SK-N-SH (cell line): Measurements from ENCODE around the gene VWF. TPM values are rescaled to one million over a fixed set of nuclear protein-coding genes. Genes with fewer than 3 reads are reported as not detected.

Experiments used
- CTCF ChIA-PET: fragments of 300-600, 350-600 bp; formaldehyde crosslinking; extraction: SDS; loops from one replicate; lab custom pipeline; 2021; lab: Yijun Ruan, JAX
- POLR2A ChIA-PET: fragments of 350-600 bp; sonication (Branson Sonifier 250); formaldehyde crosslinking; extraction: SDS; loops from one replicate; lab custom pipeline; 2020; ENCODE audit warnings: antibody characterized with exemption, inconsistent platforms; lab: Yijun Ruan, JAX
- DNase-seq: peaks from one replicate; pipeline ENCODE4 v3.0.0; 2012
- H2AFZ ChIP-seq: fragments of 200-600 bp; sonication (generic); 2 replicates; pipeline ENCODE4 v1.8.1; 2016; ENCODE audit warnings: antibody characterized with exemption, mild to moderate bottlenecking, low read depth
- H3F3A ChIP-seq: fragments of 200-600 bp; sonication (generic); replicated peaks from 2 replicates; pipeline ENCODE3; 2016; ENCODE audit warnings: antibody characterized with exemption, mild to moderate bottlenecking; ENCODE audit not compliant: insufficient read depth
- H3K27ac ChIP-seq, 2 experiments: fragments of 200-500 bp in 1 of 2; fragments of 200-600 bp in 1 of 2; sonication (Bioruptor generic) in 1 of 2; sonication (generic), shearing (Covaris generic) in 1 of 2; 2 replicates each; pipeline versions ENCODE4 v1.5.1 to v1.6.1; 2014 to 2016; ENCODE audit warnings: low read depth in 2 of 2, inconsistent platforms in 1 of 2, low read length in 1 of 2, mild to moderate bottlenecking in 1 of 2, mixed read lengths in 1 of 2
- H3K27me3 ChIP-seq: fragments of 200-600 bp; sonication (generic), shearing (Covaris generic); 2 replicates; pipeline ENCODE4 v1.6.1; 2016; ENCODE audit warnings: mixed run types; ENCODE audit not compliant: insufficient read depth
- H3K36me3 ChIP-seq, 2 experiments: fragments of 200-500 bp in 1 of 2; fragments of 200-600 bp in 1 of 2; sonication (Bioruptor generic) in 1 of 2; sonication (generic) in 1 of 2; replicated peaks in 1 of 2; 2 replicates each; pipeline versions ENCODE3 to v1.5.1; 2014 to 2016; ENCODE audit warnings: low read length in 1 of 2, mild to moderate bottlenecking in 1 of 2; ENCODE audit not compliant: insufficient read depth in 2 of 2, control insufficient read depth in 1 of 2
- H3K4me1 ChIP-seq, 2 experiments: fragments of 200-500 bp in 1 of 2; fragments of 200-600 bp in 1 of 2; sonication (Bioruptor generic) in 1 of 2; sonication (generic), shearing (Covaris generic) in 1 of 2; 2 replicates each; pipeline versions ENCODE4 v1.5.1 to v1.6.1; 2014 to 2016; ENCODE audit warnings: low read depth in 1 of 2, low read length in 1 of 2, mixed run types in 1 of 2; ENCODE audit not compliant: insufficient read depth in 2 of 2, control insufficient read depth in 1 of 2
- H3K4me2 ChIP-seq: fragments of 200-600 bp; sonication (generic), shearing (Covaris generic); 2 replicates; pipeline ENCODE4 v1.6.1; 2017; ENCODE audit warnings: mixed run types
- H3K4me3 ChIP-seq, 2 experiments: fragments of 200-500 bp in 1 of 2; fragments of 200-600 bp in 1 of 2; sonication (Bioruptor generic) in 1 of 2; sonication (generic), shearing (Covaris generic) in 1 of 2; 2 replicates each; pipeline versions ENCODE4 v1.5.1 to v1.8.1; 2014 to 2016; ENCODE audit warnings: low read depth in 2 of 2, inconsistent platforms in 1 of 2, low read length in 1 of 2, mild to moderate bottlenecking in 1 of 2, mixed read lengths in 1 of 2, moderate library complexity in 1 of 2
- H3K79me2 ChIP-seq: fragments of 200-600 bp; sonication (generic); 2 replicates; pipeline ENCODE4 v1.8.1; 2017; ENCODE audit warnings: mild to moderate bottlenecking; ENCODE audit not compliant: insufficient read depth
- H3K9ac ChIP-seq: fragments of 200-600 bp; sonication (generic); 2 replicates; pipeline ENCODE4 v1.6.1; 2017; ENCODE audit warnings: mixed run types
- H3K9me2 ChIP-seq: fragments of 200-600 bp; sonication (generic); 2 replicates; pipeline ENCODE4 v1.6.1; 2017; ENCODE audit warnings: mixed run types
- H3K9me3 ChIP-seq: fragments of 200-600 bp; sonication (generic); 2 replicates; pipeline ENCODE4 v1.6.1; 2017; ENCODE audit warnings: mixed run types, mild to moderate bottlenecking, moderate library complexity
- H4K20me1 ChIP-seq: fragments of 200-600 bp; sonication (generic); 2 replicates; pipeline ENCODE4 v1.6.1; 2017; ENCODE audit warnings: mild to moderate bottlenecking, mixed run types; ENCODE audit not compliant: insufficient read depth
- ELF1 ChIP-seq: IDR thresholded peaks from 2 replicates; pipeline ENCODE4 v1.4.0; 2012
- EZH2phosphoT487 ChIP-seq: fragments of 200-600 bp; sonication (generic); IDR thresholded peaks from 2 replicates; pipeline ENCODE4 v1.6.1; 2017; ENCODE audit warnings: low read depth, mixed run types, mild to moderate bottlenecking, antibody characterized with exemption, moderate library complexity, borderline replicate concordance
- FOSL2 ChIP-seq: IDR thresholded peaks from 2 replicates; pipeline ENCODE4 v1.4.0; 2012; ENCODE audit warnings: low read depth, mild to moderate bottlenecking, moderate library complexity, borderline replicate concordance
- FOXJ3 ChIP-seq: sonication (generic); formaldehyde crosslinking; IDR thresholded peaks from 2 replicates; pipeline ENCODE4 v1.5.1; 2020; ENCODE audit warnings: mild to moderate bottlenecking, missing genetic modification reagents
- FOXM1 ChIP-seq: IDR thresholded peaks from 2 replicates; pipeline ENCODE4 v1.4.0; 2012; ENCODE audit warnings: low read depth, mild to moderate bottlenecking
- GABPA ChIP-seq: IDR thresholded peaks from 2 replicates; pipeline ENCODE4 v1.4.0; 2012; ENCODE audit warnings: low read depth, mild to moderate bottlenecking
- GATA2 ChIP-seq: sonication (generic); formaldehyde crosslinking; IDR thresholded peaks from 2 replicates; pipeline ENCODE4 v1.5.0; 2020; ENCODE audit warnings: mild to moderate bottlenecking, missing genetic modification reagents
- IRF3 ChIP-seq: fragments of 150-350 bp; IDR thresholded peaks from 2 replicates; pipeline ENCODE4 v1.6.1; 2016; ENCODE audit warnings: mild to moderate bottlenecking, low read depth, low read length
- JUND ChIP-seq: IDR thresholded peaks from 2 replicates; pipeline ENCODE4 v1.4.0; 2012
- MXI1 ChIP-seq: IDR thresholded peaks from 2 replicates; pipeline ENCODE4 v1.6.1; 2012; ENCODE audit warnings: mild to moderate bottlenecking, low read depth, low read length, improper control_type of control experiment
- NFIC ChIP-seq: IDR thresholded peaks from 2 replicates; pipeline ENCODE4 v1.4.0; 2012; ENCODE audit warnings: borderline replicate concordance
- PBX3 ChIP-seq: IDR thresholded peaks from 2 replicates; pipeline ENCODE4; 2012
- POLR2AphosphoS5 ChIP-seq: IDR thresholded peaks from 2 replicates; pipeline ENCODE4 v1.6.1; 2012; ENCODE audit warnings: low read depth, low read length
- RAD21 ChIP-seq: IDR thresholded peaks from 2 replicates; pipeline ENCODE4 v1.6.1; 2012; ENCODE audit warnings: mild to moderate bottlenecking, low read length
- RCOR1 ChIP-seq: fragments of 150-350 bp; IDR thresholded peaks from 2 replicates; pipeline ENCODE4 v1.6.1; 2017; ENCODE audit warnings: antibody characterized with exemption, low read length
- RXRA ChIP-seq: IDR thresholded peaks from 2 replicates; pipeline ENCODE4 v1.4.0; 2012; ENCODE audit warnings: low read depth, mild to moderate bottlenecking, borderline replicate concordance
- SIN3A ChIP-seq: IDR thresholded peaks from 2 replicates; pipeline ENCODE4 v1.6.1; 2012; ENCODE audit warnings: low read depth, mild to moderate bottlenecking, low read length, moderate library complexity, borderline replicate concordance
- SMC3 ChIP-seq: IDR thresholded peaks from 2 replicates; pipeline ENCODE4 v1.6.1; 2012; ENCODE audit warnings: low read depth, low read length, improper control_type of control experiment
- TAF1 ChIP-seq: IDR thresholded peaks from 2 replicates; pipeline ENCODE4 v1.6.1; 2012; ENCODE audit warnings: low read depth, mild to moderate bottlenecking, low read length, moderate library complexity, borderline replicate concordance
- TCF12 ChIP-seq: IDR thresholded peaks from 2 replicates; pipeline ENCODE4 v1.4.0; 2012
- USF2 ChIP-seq: fragments of 150-350 bp; IDR thresholded peaks from 2 replicates; pipeline ENCODE4 v1.6.1; 2017; ENCODE audit warnings: antibody characterized with exemption, low read length, low read depth, borderline replicate concordance
- YY1 ChIP-seq: IDR thresholded peaks from 2 replicates; pipeline ENCODE4 v1.4.0; 2012; ENCODE audit warnings: low read depth, mild to moderate bottlenecking
- ZBTB33 ChIP-seq: IDR thresholded peaks from 2 replicates; pipeline ENCODE4 v1.4.0; 2012; ENCODE audit warnings: low read depth, borderline replicate concordance
- WGBS: methylation state at CpG from one replicate; pipeline ENCODE4 v1.1.6; 2017; ENCODE audit warnings: low lambda C conversion rate; 5-methylcytosine and 5-hydroxymethylcytosine counted together
- polyA plus RNA-seq, 3 experiments: library from polyadenylated mRNA; depleted of rRNA; stranded (reverse); fragments of >200 nt; gene quantifications; 2 replicates each; pipeline ENCODE4 v1.2.3, GENCODE V29; 2012

VWF gene
- polyA plus RNA-seq, 1 of the 3 experiments (the other 2 are of a cell fraction): 0.12 TPM

GRCh38 chr12:5954661-5955060, 169.8 kb downstream of the VWF start:
- H3F3A ChIP-seq: no peaks in the 10 kb centered on the region
- 0% methylated on average over 3 of the region's 3 CpGs for WGBS
- H3K27ac ChIP-seq: no peak overlapping the region
- H3K4me3 ChIP-seq: no peak overlapping the region
- POLR2A ChIA-PET: no interaction called here
- TF ChIP-seq ZBTB33 (no peak), TCF12 (no peak), MXI1 (no peak), YY1 (no peak), JUND (no peak), RCOR1 (no peak), ELF1 (no peak), USF2 (no peak), TAF1 (no peak), SIN3A (no peak), POLR2AphosphoS5 (no peak), RAD21 (no peak), NFIC (no peak), FOSL2 (no peak)
- H3K9ac ChIP-seq: no peak overlapping the region
- H4K20me1 ChIP-seq: no peaks in the 10 kb centered on the region
- no peaks in the 10 kb centered on the region for H3K4me1 ChIP-seq
- H3K9me3 ChIP-seq: 0 out of 2 replicates have a peak, but pooled peaks cover 5% of the 10 kb centered on the region
- DNase-seq: no peak
- no peaks in the 10 kb centered on the region for H3K36me3 ChIP-seq
- H3K79me2 ChIP-seq: no peaks in the 10 kb centered on the region
- H3K9me2 ChIP-seq: no peaks in the 10 kb centered on the region
- CTCF ChIA-PET: no interaction called here
- no peak overlapping the region for H2AFZ ChIP-seq
- no peak overlapping the region for H3K4me2 ChIP-seq
- peaks cover 32% of the 10 kb centered on the region; the same call in 1 of the 2 replicates for H3K27me3 ChIP-seq

- H3K27me3 ChIP-seq: peaks cover 35% of the 10 kb centered on the region; the same call in 1 of the 2 replicates
- H3K9me3 ChIP-seq: 0 out of 2 replicates have a peak, but pooled peaks cover 5% of the 10 kb centered on the region
- H3F3A ChIP-seq: no peaks in the 10 kb centered on the region
- no peaks in the 10 kb centered on the region for H3K36me3 ChIP-seq
- no peak overlapping the region for H3K4me2 ChIP-seq
- POLR2A ChIA-PET: no interaction called here
- H2AFZ ChIP-seq: no peak overlapping the region
- DNase-seq: no peak
- H3K4me1 ChIP-seq: no peaks in the 10 kb centered on the region
- H3K4me3 ChIP-seq: no peak overlapping the region
- H3K9me2 ChIP-seq: no peaks in the 10 kb centered on the region
- no peak overlapping the region for H3K9ac ChIP-seq
- no peaks in the 10 kb centered on the region for H4K20me1 ChIP-seq
- H3K27ac ChIP-seq: no peak overlapping the region
- no peaks in the 10 kb centered on the region for H3K79me2 ChIP-seq
- CTCF ChIA-PET: interaction anchor here (1.0 kb wide), 2 partner anchors 11 to 16 kb away, joined by 3 read pairs; no protein-coding TSS in a partner anchor
- WGBS: 27% methylated on average over 5 of the region's 5 CpGs
- TF ChIP-seq RXRA: no peak
- TF ChIP-seq SMC3: no peak
- no peak for TF ChIP-seq SIN3A
- no peak for TF ChIP-seq GATA2 (CRISPR knock-in tag)
- no peak for TF ChIP-seq TCF12
- no peak for TF ChIP-seq RCOR1
- no peak for TF ChIP-seq GABPA
- no peak for TF ChIP-seq FOXM1
- TF ChIP-seq FOXJ3: no peak
- no peak for TF ChIP-seq PBX3
- no peak for TF ChIP-seq IRF3
- TF ChIP-seq EZH2phosphoT487: no peak
Measured at GRCh38 chr12:5953835-5954586, 170.5 kb downstream of the VWF start.
